Mucosa of gallbladder (tissue), 1 donor: Measurements from ENCODE around the gene B3GALT6. TPM values are rescaled to one million over a fixed set of nuclear protein-coding genes. Genes with fewer than 3 reads are reported as not detected.

Experiments used
- total RNA-seq: library from RNA; stranded (reverse); gene quantifications from one replicate; pipeline ENCODE4 v1.2.1, GENCODE V29; 2021
- donor health status: DM: no; HTN: no; CAD: no.

B3GALT6 gene
- total RNA-seq, 1 donor from 2014 or later, result 16.1 TPM

Other genes starting within 250 kb of the B3GALT6 start
- 25.6 TPM for gene HES4, start 232.1 kb upstream of the B3GALT6 start, total RNA-seq
- gene ISG15, start 218.7 kb upstream of the B3GALT6 start, total RNA-seq, result 41.5 TPM
- 311 TPM for gene AGRN, start 212.1 kb upstream of the B3GALT6 start, total RNA-seq
- 1.0 TPM for gene RNF223, start 157.9 kb upstream of the B3GALT6 start, total RNA-seq
- 18.6 TPM for gene C1orf159, start 116.1 kb upstream of the B3GALT6 start, total RNA-seq
- gene TTLL10, start 58.4 kb upstream of the B3GALT6 start, total RNA-seq, result 0.78 TPM
- gene TNFRSF18, start 25.6 kb upstream of the B3GALT6 start, total RNA-seq, result 1.1 TPM
- 2.6 TPM for gene TNFRSF4, start 18.1 kb upstream of the B3GALT6 start, total RNA-seq
- 190 TPM for gene SDF4, start 236 bp upstream of the B3GALT6 start, total RNA-seq
- 4.9 TPM for gene C1QTNF12, start 14.5 kb downstream of the B3GALT6 start, total RNA-seq
- gene UBE2J2, start 41.6 kb downstream of the B3GALT6 start, total RNA-seq, result 68.9 TPM
- gene SCNN1D, start 48.2 kb downstream of the B3GALT6 start, total RNA-seq, result 7.9 TPM
- gene ACAP3, start 75.7 kb downstream of the B3GALT6 start, total RNA-seq, result 86.6 TPM
- 19.0 TPM for gene PUSL1, start 76.4 kb downstream of the B3GALT6 start, total RNA-seq
- gene INTS11, start 92.4 kb downstream of the B3GALT6 start, total RNA-seq, result 121 TPM
- gene CPTP, start 92.6 kb downstream of the B3GALT6 start, total RNA-seq, result 36.1 TPM
- 0.40 TPM for gene TAS1R3, start 99.0 kb downstream of the B3GALT6 start, total RNA-seq
- gene DVL1, start 117.2 kb downstream of the B3GALT6 start, total RNA-seq, result 72.7 TPM
- 73.1 TPM for gene MXRA8, start 126.3 kb downstream of the B3GALT6 start, total RNA-seq
- 135 TPM for gene AURKAIP1, start 143.0 kb downstream of the B3GALT6 start, total RNA-seq
- gene CCNL2, start 167.1 kb downstream of the B3GALT6 start, total RNA-seq, result 194 TPM
- gene MRPL20, start 175.1 kb downstream of the B3GALT6 start, total RNA-seq, result 99.2 TPM
- gene ANKRD65, start 189.0 kb downstream of the B3GALT6 start, total RNA-seq, result 10.1 TPM
- gene VWA1, start 203.5 kb downstream of the B3GALT6 start, total RNA-seq, result 122 TPM
- 7.0 TPM for gene ATAD3C, start 217.5 kb downstream of the B3GALT6 start, total RNA-seq
- 20.3 TPM for gene ATAD3B, start 239.5 kb downstream of the B3GALT6 start, total RNA-seq